Parathyroid adenoma (tissue), 2 donors: Measurements from ENCODE around the gene TMSB4X.

Experiments used
- H2AFZ ChIP-seq: fragments of 300-600 bp; sonication (generic); one replicate; pipeline ENCODE4 v1.7.0; 2017; ENCODE audit warnings: antibody characterized with exemption, mild to moderate bottlenecking
- H3K27ac ChIP-seq: fragments of 300-600 bp; sonication (generic); one replicate; pipeline ENCODE4 v1.7.0; 2017
- H3K27me3 ChIP-seq: fragments of 300-600 bp; sonication (generic); one replicate; pipeline ENCODE4 v1.7.0; 2017; ENCODE audit warnings: low read length; ENCODE audit not compliant: control insufficient read depth, insufficient read depth
- H3K36me3 ChIP-seq: fragments of 300-600 bp; sonication (generic); one replicate; pipeline ENCODE4 v1.7.0; 2017; ENCODE audit warnings: low read length; ENCODE audit not compliant: control insufficient read depth, insufficient read depth
- H3K4me1 ChIP-seq: fragments of 300-600 bp; sonication (generic); one replicate; pipeline ENCODE4 v1.7.0; 2017; ENCODE audit warnings: control low read depth
- H3K4me2 ChIP-seq: fragments of 300-600 bp; sonication (generic); one replicate; pipeline ENCODE4 v1.7.0; 2017; ENCODE audit warnings: low read length
- H3K4me3 ChIP-seq: fragments of 300-600 bp; sonication (generic); one replicate; pipeline ENCODE4 v1.7.0; 2017; ENCODE audit warnings: low read depth, low read length
- H3K79me2 ChIP-seq: fragments of 300-600 bp; sonication (generic); one replicate; pipeline ENCODE4 v1.7.0; 2017; ENCODE audit warnings: control low read depth
- H3K9ac ChIP-seq: fragments of 300-600 bp; sonication (generic); one replicate; pipeline ENCODE4 v1.7.0; 2017; ENCODE audit warnings: mild to moderate bottlenecking
- H3K9me3 ChIP-seq: fragments of 300-600 bp; sonication (generic); one replicate; pipeline ENCODE4 v1.7.0; 2017; ENCODE audit warnings: low read length; ENCODE audit not compliant: control insufficient read depth
- CTCF ChIP-seq: fragments of 300-600 bp; sonication (generic); IDR thresholded peaks from one replicate; pipeline ENCODE4 v1.7.0; 2017; ENCODE audit warnings: antibody characterized with exemption, mild to moderate bottlenecking
- donor health status: primary hyperparathyroidism.

TMSB4X gene

GRCh38 chrX:13007519-13008188, 32.7 kb downstream of the TMSB4X start:
- Histone ChIP-seq H2AFZ (no peak overlapping the region), H3K4me2 (no peak overlapping the region), H3K9me3 (no peaks in the 10 kb centered on the region), H3K9ac (no peak overlapping the region), H3K79me2 (no peaks in the 10 kb centered on the region), H3K4me3 (no peak overlapping the region), H3K4me1 (no peaks in the 10 kb centered on the region), H3K27me3 (no peaks in the 10 kb centered on the region), H3K36me3 (no peaks in the 10 kb centered on the region), H3K27ac (no peak overlapping the region)
- no peak for TF ChIP-seq CTCF

- no peak overlapping the region for H3K4me2 ChIP-seq
- H3K79me2 ChIP-seq: no peaks in the 10 kb centered on the region
- H3K9me3 ChIP-seq: no peaks in the 10 kb centered on the region
- H3K27me3 ChIP-seq: no peaks in the 10 kb centered on the region
- H3K36me3 ChIP-seq: no peaks in the 10 kb centered on the region
- no peak overlapping the region for H2AFZ ChIP-seq
- no peak overlapping the region for H3K4me3 ChIP-seq
- no peak overlapping the region for H3K9ac ChIP-seq
- no peaks in the 10 kb centered on the region for H3K4me1 ChIP-seq
- no peak for TF ChIP-seq CTCF
- no peak overlapping the region for H3K27ac ChIP-seq
These were observed 33.3 kb downstream of the TMSB4X start for GRCh38 chrX:13008189-13008533.

- Histone ChIP-seq H3K4me3 (no peak overlapping the region), H2AFZ (no peak overlapping the region), H3K9ac (no peak overlapping the region), H3K4me2 (no peak overlapping the region), H3K27me3 (no peaks in the 10 kb centered on the region), H3K9me3 (no peaks in the 10 kb centered on the region), H3K4me1 (no peaks in the 10 kb centered on the region), H3K79me2 (no peaks in the 10 kb centered on the region), H3K36me3 (no peaks in the 10 kb centered on the region), H3K27ac (no peak overlapping the region)
- TF ChIP-seq CTCF: no peak
These were observed 33.9 kb downstream of the TMSB4X start for GRCh38 chrX:13008851-13009250.

- Histone ChIP-seq H3K4me2 (no peak overlapping the region), H3K9me3 (no peaks in the 10 kb centered on the region), H3K4me1 (no peaks in the 10 kb centered on the region), H3K27me3 (no peaks in the 10 kb centered on the region), H3K4me3 (no peak overlapping the region), H2AFZ (no peak overlapping the region), H3K27ac (no peak overlapping the region), H3K79me2 (no peaks in the 10 kb centered on the region), H3K36me3 (no peaks in the 10 kb centered on the region), H3K9ac (no peak overlapping the region)
- TF ChIP-seq CTCF: no peak
These were observed 34.4 kb downstream of the TMSB4X start for GRCh38 chrX:13009273-13009672.

- Histone ChIP-seq H3K4me1 (no peaks in the 10 kb centered on the region), H3K4me2 (no peak overlapping the region), H3K4me3 (no peak overlapping the region), H3K79me2 (no peaks in the 10 kb centered on the region), H3K9ac (no peak overlapping the region), H3K27ac (no peak overlapping the region), H3K36me3 (no peaks in the 10 kb centered on the region), H2AFZ (no peak overlapping the region), H3K9me3 (no peaks in the 10 kb centered on the region), H3K27me3 (no peaks in the 10 kb centered on the region)
- no peak for TF ChIP-seq CTCF
These were observed 34.9 kb downstream of the TMSB4X start for GRCh38 chrX:13009844-13010243.
